Astrocyte (in vitro differentiated cells and primary cell): ENCODE measurements around the gene APOBEC4. TPM values are rescaled to one million over a fixed set of nuclear protein-coding genes. Genes with fewer than 3 reads are reported as not detected.

Source experiments
- DNase-seq: peaks from one replicate; pipeline ENCODE4 v3.0.0-alpha.2; 2010; ENCODE audit warnings: low read depth
- FAIRE-seq: peaks from 2 replicates; lab custom pipeline; 2011; peaks lifted over from hg19 to GRCh38; lab: Jason Lieb, UNC
- H2AFZ ChIP-seq: 2 replicates; pipeline ENCODE4 v1.6.0; 2012; ENCODE audit warnings: low read depth, low read length, inconsistent platforms
- H3K27ac ChIP-seq: 2 replicates; pipeline ENCODE4 v1.5.1; 2011; ENCODE audit warnings: low read depth, low read length, inconsistent platforms
- H3K27me3 ChIP-seq: 2 replicates; pipeline ENCODE4 v1.6.0; 2011; ENCODE audit warnings: low read length, inconsistent platforms; ENCODE audit not compliant: insufficient read depth
- H3K36me3 ChIP-seq: 2 replicates; pipeline ENCODE4 v1.5.1; 2011; ENCODE audit warnings: low read length, inconsistent platforms; ENCODE audit not compliant: insufficient read depth
- H3K4me1 ChIP-seq: 2 replicates; pipeline ENCODE4 v1.5.1; 2011; ENCODE audit warnings: low read length, inconsistent platforms; ENCODE audit not compliant: insufficient read depth
- H3K4me2 ChIP-seq: 2 replicates; pipeline ENCODE4 v1.6.0; 2012; ENCODE audit warnings: low read length, inconsistent platforms
- H3K4me3 ChIP-seq: 2 replicates; pipeline ENCODE4 v1.5.1; 2011; ENCODE audit warnings: low read depth, mild to moderate bottlenecking, low read length, inconsistent platforms; ENCODE audit not compliant: insufficient read depth
- H3K79me2 ChIP-seq: 2 replicates; pipeline ENCODE4 v1.6.0; 2012; ENCODE audit warnings: mild to moderate bottlenecking, low read length, inconsistent platforms; ENCODE audit not compliant: insufficient read depth
- H3K9ac ChIP-seq: 2 replicates; pipeline ENCODE4 v1.6.0; 2012; ENCODE audit warnings: mild to moderate bottlenecking, low read length, inconsistent platforms
- H3K9me3 ChIP-seq: 2 replicates; pipeline ENCODE4 v1.5.1; 2012; ENCODE audit warnings: low read depth, mild to moderate bottlenecking, low read length, inconsistent platforms; ENCODE audit not compliant: insufficient read depth
- H4K20me1 ChIP-seq: 2 replicates; pipeline ENCODE4 v1.6.0; 2012; ENCODE audit warnings: low read length, inconsistent platforms; ENCODE audit not compliant: insufficient read depth
- H3K27ac Mint-ChIP-seq: one replicate; pipeline ENCODE4 v1.8.0; 2021; ENCODE audit warnings: mild to moderate bottlenecking, mixed read lengths; ENCODE audit not compliant: unreplicated experiment
- H3K27me3 Mint-ChIP-seq: one replicate; pipeline ENCODE4 v1.8.0; 2021; ENCODE audit warnings: low read depth, mixed read lengths; ENCODE audit not compliant: unreplicated experiment
- H3K36me3 Mint-ChIP-seq: one replicate; pipeline ENCODE4 v1.8.0; 2021; ENCODE audit warnings: low read depth, mixed read lengths; ENCODE audit not compliant: unreplicated experiment
- H3K4me1 Mint-ChIP-seq: one replicate; pipeline ENCODE4 v1.8.0; 2021; ENCODE audit warnings: low read depth, mixed read lengths; ENCODE audit not compliant: unreplicated experiment
- H3K4me3 Mint-ChIP-seq: one replicate; pipeline ENCODE4 v1.8.0; 2021; ENCODE audit warnings: mild to moderate bottlenecking, moderate library complexity, mixed read lengths; ENCODE audit not compliant: unreplicated experiment
- H3K9me3 Mint-ChIP-seq: one replicate; pipeline ENCODE4 v1.8.0; 2021; ENCODE audit warnings: mild to moderate bottlenecking, mixed read lengths; ENCODE audit not compliant: unreplicated experiment
- CTCF ChIP-seq: IDR thresholded peaks from 2 replicates; pipeline ENCODE4 v1.5.1; 2011; ENCODE audit warnings: low read depth, mild to moderate bottlenecking, inconsistent platforms, low read length, moderate library complexity; ENCODE audit not compliant: insufficient read depth
- EZH2 ChIP-seq: IDR thresholded peaks from 2 replicates; pipeline ENCODE4 v1.6.1; 2012; ENCODE audit warnings: mild to moderate bottlenecking, low read length, inconsistent platforms; ENCODE audit not compliant: insufficient read depth
- total RNA-seq: library from RNA; stranded (reverse); gene quantifications from 2 replicates; pipeline ENCODE4 v1.2.1, GENCODE V29; 2021

Gene APOBEC4
- total RNA-seq, 1 donor from 2014 or later: not detected

GRCh38 chr1:183653462-183653794 is 312 bp upstream of the APOBEC4 start:
- no peak for FAIRE-seq
- no peak for TF ChIP-seq CTCF
- TF ChIP-seq EZH2: no peak
- no peak overlapping the region for H3K4me3 Mint-ChIP-seq

GRCh38 chr1:183652107-183652506 is 1.0 kb downstream of the APOBEC4 start:
- H3K4me3 Mint-ChIP-seq: no peak overlapping the region

More at GRCh38 chr1:183653462-183653794, 312 bp upstream of the APOBEC4 start:
- no peaks in the 10 kb centered on the region for H3K27me3 Mint-ChIP-seq
- Histone ChIP-seq H3K27ac (no peak overlapping the region), H3K9ac (no peak overlapping the region), H4K20me1 (no peaks in the 10 kb centered on the region), H3K79me2 (no peaks in the 10 kb centered on the region), H3K4me3 (no peak overlapping the region), H3K4me1 (no peaks in the 10 kb centered on the region), H3K27me3 (no peaks in the 10 kb centered on the region), H3K9me3 (no peaks in the 10 kb centered on the region), H3K36me3 (no peaks in the 10 kb centered on the region), H3K4me2 (no peak overlapping the region), H2AFZ (no peak overlapping the region)
- no peak overlapping the region for H3K27ac Mint-ChIP-seq
- H3K4me1 Mint-ChIP-seq: peaks cover 12% of the 10 kb centered on the region
- no peaks in the 10 kb centered on the region for H3K9me3 Mint-ChIP-seq
- no peak for DNase-seq
- H3K36me3 Mint-ChIP-seq: no peaks in the 10 kb centered on the region

More at GRCh38 chr1:183652107-183652506, 1.0 kb downstream of the APOBEC4 start:
- TF ChIP-seq EZH2: no peak
- no peak for TF ChIP-seq CTCF
- no peak overlapping the region for H3K9ac ChIP-seq
- H3K4me1 ChIP-seq: no peaks in the 10 kb centered on the region
- no peaks in the 10 kb centered on the region for H3K9me3 Mint-ChIP-seq
- H2AFZ ChIP-seq: no peak overlapping the region
- no peaks in the 10 kb centered on the region for H3K27me3 ChIP-seq
- no peak overlapping the region for H3K4me2 ChIP-seq
- FAIRE-seq (no peak), DNase-seq (no peak)
- no peaks in the 10 kb centered on the region for H3K36me3 ChIP-seq
- H3K4me3 ChIP-seq: no peak overlapping the region
- no peak overlapping the region for H3K27ac Mint-ChIP-seq
- H3K9me3 ChIP-seq: no peaks in the 10 kb centered on the region
- no peaks in the 10 kb centered on the region for H4K20me1 ChIP-seq
- H3K27me3 Mint-ChIP-seq: no peaks in the 10 kb centered on the region
- peaks cover 12% of the 10 kb centered on the region for H3K4me1 Mint-ChIP-seq
- no peak overlapping the region for H3K27ac ChIP-seq
- no peaks in the 10 kb centered on the region for H3K79me2 ChIP-seq
- H3K36me3 Mint-ChIP-seq: no peaks in the 10 kb centered on the region
